ENCODE measurements around the gene GPR146. TPM values are rescaled to one million over a fixed set of nuclear protein-coding genes. Genes with fewer than 3 reads are reported as not detected.
"Not testable (repeated sequence)": the region's sequence is repeated elsewhere in the genome, so short reads cannot be mapped to it uniquely, and the experiment has no call there.

Gene GPR146
- total RNA-seq, 4 donors from 2014 or later, result 26.9 to 61.7 (median 39.0) TPM

DNA sequence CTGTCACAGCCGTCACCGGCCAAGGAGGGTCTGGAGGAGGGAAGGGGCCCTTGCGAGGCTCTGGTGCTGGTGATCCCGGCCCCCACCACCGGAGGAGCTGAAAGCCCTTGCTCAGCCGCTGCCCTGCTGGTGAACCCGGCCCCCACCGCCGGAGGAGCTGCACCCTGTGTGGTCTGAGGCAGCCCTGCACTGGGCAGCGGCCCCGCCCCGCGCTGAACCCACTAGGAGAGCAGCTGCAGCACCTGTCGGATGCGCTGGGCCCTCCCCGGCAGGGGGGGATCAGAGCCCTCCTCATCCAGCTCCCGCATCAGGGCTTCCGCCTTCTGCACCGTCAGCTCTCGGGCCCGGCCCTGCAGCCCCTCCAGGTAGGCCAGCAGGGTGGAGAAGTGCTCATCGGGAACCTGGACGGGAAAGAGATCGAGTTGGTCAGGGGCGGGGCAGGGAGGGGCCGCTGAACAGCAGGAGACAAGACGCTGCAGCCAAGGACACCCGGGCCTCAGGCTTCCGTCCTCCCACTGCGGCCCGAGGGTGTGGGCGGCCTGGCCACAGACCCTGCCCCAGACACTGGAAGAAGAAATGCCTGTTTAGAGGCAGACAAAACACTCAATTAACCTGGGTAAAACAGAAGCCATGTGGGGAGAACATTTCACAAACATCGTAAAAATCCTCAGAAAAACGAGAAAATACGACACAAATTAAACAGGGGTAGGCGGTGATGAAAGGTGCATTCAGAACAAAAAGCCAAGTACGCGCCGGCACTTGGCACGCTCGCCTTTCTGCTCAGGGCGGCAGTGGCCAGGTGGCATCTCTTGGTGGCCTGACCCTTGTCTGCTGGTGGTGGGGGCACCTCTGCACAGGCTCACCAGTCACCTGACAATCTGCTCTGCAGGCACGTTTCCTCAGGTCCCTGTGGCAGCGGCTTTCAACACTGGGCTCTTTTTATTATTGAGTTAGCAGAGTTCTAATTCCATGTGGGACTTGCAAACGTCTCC lies 46.6 kb upstream of the GPR146 start:
- no peak overlapping the region for H3K4me3 ChIP-seq (ENCODE audit: low read depth, poor library complexity, severe bottlenecking)
- TF ChIP-seq, protein P1, sequence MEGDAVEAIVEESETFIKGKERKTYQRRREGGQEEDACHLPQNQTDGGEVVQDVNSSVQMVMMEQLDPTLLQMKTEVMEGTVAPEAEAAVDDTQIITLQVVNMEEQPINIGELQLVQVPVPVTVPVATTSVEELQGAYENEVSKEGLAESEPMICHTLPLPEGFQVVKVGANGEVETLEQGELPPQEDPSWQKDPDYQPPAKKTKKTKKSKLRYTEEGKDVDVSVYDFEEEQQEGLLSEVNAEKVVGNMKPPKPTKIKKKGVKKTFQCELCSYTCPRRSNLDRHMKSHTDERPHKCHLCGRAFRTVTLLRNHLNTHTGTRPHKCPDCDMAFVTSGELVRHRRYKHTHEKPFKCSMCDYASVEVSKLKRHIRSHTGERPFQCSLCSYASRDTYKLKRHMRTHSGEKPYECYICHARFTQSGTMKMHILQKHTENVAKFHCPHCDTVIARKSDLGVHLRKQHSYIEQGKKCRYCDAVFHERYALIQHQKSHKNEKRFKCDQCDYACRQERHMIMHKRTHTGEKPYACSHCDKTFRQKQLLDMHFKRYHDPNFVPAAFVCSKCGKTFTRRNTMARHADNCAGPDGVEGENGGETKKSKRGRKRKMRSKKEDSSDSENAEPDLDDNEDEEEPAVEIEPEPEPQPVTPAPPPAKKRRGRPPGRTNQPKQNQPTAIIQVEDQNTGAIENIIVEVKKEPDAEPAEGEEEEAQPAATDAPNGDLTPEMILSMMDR (IDR thresholded peaks at IDR 0.05), result no peak
- no peak for TF ChIP-seq POLR2A (IDR thresholded peaks at IDR 0.05)
- DNase-seq (ENCODE audit: low spot score in 2 of 2), result no peak
- intact Hi-C loops (cut with DNase I; ENCODE audit: low total_unique reads), result loop anchor here (10.0 kb wide), 1 partner anchor 147 kb away; no protein-coding TSS in a partner anchor
- 70 to 72% methylated on average over 29 to 45 of the region's 45 CpGs for WGBS, 2 donors

DNA sequence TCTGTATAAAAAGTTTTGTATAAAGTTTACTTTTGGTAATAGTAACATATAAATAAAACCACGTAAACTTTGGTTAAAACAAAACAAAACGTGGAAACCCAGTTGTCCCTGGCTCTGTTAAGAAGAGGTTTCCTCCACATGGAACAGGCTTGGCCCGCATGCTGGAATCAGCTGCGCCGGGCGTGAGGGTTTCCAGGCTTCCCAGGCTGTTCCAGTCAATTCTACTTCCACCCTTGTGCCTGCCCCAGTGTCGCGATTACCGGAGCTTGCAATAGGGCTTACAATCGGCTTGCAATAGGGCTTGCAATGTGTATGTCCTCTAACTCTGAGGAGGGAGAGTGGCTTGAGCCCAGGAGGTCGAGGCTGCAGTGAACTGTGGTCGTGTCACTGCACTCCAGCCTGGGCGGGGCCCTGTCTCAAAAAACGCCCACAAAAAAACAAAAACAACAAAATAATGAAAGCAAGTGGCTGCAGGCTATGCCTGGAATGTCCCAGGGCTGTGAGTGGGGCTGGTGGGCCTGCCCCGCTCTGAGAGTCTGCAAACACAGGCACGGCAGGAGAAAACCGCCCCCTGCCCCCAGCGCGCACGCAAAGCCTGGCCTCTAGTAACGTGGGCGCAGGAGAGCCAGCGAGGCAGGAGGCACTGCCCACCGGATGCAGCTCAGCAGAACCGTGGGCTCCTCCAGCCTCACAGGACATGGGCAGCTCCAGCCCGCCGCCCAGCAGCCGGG lies 45.0 kb upstream of the GPR146 start:
- no peak for TF ChIP-seq POLR2A (IDR thresholded peaks at IDR 0.05)
- TF ChIP-seq, protein P1 (IDR thresholded peaks at IDR 0.05), result no peak
- 77 to 85% methylated on average over 28 of the region's 28 CpGs for WGBS, 2 donors
- no peak for DNase-seq (ENCODE audit: low spot score in 2 of 2)
- no peak overlapping the region for H3K4me3 ChIP-seq (ENCODE audit: low read depth, poor library complexity, severe bottlenecking)
- intact Hi-C loops (cut with DNase I; ENCODE audit: low total_unique reads), result loop anchor here (10.0 kb wide), 1 partner anchor 145 kb away; no protein-coding TSS in a partner anchor

DNA sequence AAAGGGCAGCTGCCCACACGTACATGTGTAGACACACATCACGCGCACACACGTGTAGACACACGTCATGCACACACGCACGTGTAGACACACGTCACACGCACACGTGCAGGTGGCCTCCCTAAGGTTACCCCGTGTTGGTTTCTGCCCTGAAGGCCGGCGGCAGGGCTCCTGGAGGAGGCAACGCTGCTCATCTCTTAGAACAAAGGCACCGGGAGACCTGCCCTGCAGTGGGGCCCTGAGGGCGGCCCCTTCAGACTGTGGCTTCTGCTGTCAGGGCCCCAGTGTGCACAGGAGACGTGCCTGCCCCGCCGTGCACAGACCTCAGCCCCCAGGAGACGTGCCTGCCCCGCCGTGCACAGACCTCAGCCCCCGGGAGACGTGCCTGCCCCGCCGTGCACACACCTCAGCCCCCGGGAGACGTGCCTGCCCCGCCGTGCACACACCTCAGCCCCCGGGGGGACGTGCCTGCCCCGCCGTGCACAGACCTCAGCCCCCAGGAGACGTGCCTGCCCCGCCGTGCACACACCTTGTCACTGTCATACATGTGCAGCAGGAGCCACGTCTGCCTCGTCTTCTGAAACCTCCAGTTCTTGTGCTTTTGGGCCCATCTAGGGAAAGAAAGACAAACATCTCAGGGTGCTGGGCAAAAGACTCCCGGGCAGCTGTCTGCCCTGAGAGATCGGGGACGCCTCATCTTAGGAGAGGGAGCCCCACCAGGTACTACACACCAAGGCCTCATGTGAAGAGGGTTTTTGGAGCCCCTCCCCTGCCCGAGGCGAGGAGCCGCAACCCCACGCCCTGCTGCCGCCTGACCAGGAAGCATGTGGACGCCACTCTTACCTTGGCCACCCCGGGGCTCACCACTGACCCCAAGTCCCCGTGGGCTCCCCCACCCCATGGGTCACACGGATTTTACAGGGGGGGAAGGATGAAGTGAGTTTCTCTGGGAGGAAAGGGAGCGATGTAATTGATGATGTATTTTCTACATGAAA lies 44.1 kb upstream of the GPR146 start:
- 85 to 86% methylated on average over 37 to 39 of the region's 52 CpGs for WGBS, 2 donors
- intact Hi-C loops (cut with DNase I; ENCODE audit: low total_unique reads), result loop anchor here (10.0 kb wide), 1 partner anchor 145 kb away; no protein-coding TSS in a partner anchor
- TF ChIP-seq POLR2A (IDR thresholded peaks at IDR 0.05), result no peak
- TF ChIP-seq, protein P1 (IDR thresholded peaks at IDR 0.05), result no peak
- H3K4me3 ChIP-seq (ENCODE audit: low read depth, poor library complexity, severe bottlenecking), result no peak overlapping the region
- no peak for DNase-seq (ENCODE audit: low spot score in 2 of 2)

DNA sequence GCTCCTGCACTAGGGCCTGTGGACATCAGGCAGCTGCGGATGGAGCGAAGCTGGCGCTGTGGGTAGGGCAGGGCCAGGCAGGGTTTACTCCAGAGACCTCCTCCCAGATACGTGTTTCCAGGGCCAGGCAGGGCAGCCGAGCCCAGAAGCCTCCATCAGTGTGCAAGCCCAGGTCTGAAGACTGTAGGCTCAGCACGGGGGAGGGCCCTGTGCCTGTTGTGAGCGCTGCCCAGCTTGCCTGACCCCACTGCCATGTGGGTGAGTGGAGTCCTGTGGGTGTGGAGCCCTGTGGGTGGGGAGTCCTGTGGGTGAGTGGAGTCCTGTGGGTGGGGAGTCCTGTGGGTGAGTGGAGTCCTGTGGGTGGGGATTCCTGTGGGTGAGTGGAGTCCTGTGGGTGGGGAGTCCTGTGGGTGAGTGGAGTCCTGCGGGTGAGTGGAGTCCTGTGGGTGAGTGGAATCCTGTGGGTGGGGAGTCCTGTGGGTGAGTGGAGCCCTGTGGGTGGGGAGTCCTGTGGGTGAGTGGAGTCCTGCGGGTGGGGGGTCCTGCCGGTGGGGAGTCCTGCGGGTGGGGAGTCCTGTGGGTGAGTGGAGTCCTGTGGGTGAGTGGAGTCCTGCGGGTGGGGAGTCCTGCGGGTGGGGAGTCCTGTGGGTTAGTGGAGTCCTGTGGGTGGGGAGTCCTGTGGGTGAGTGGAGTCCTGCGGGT lies 43.1 kb upstream of the GPR146 start:
- H3K4me3 ChIP-seq (ENCODE audit: low read depth, poor library complexity, severe bottlenecking); intact Hi-C loops (cut with DNase I; ENCODE audit: low total_unique reads); DNase-seq (ENCODE audit: low spot score in 2 of 2): not testable (repeated sequence)
- WGBS, 2 donors, result 85 to 87% methylated on average over 10 to 11 of the region's 14 CpGs

DNA sequence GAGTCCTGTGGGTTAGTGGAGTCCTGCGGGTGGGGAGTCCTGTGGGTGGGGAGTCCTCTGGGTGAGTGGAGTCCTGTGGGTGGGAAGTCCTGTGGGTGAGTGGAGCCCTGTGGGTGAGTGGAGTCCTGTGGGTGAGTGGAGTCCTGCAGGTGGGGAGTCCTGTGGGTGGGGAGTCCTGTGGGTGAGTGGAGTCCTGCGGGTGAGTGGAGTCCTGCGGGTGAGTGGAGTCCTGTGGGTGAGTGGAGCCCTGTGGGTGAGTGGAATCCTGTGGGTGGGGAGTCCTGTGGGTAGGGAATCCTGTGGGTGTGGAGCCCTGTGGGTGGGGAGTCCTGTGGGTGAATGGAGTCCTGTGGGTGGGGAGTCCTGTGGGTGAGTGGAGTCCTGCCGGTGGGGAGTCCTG lies 42.3 kb upstream of the GPR146 start:
- DNase-seq (ENCODE audit: low spot score in 2 of 2); intact Hi-C loops (cut with DNase I; ENCODE audit: low total_unique reads); H3K4me3 ChIP-seq (ENCODE audit: low read depth, poor library complexity, severe bottlenecking): not testable (repeated sequence)
- 84 to 92% methylated on average over 4 of the region's 4 CpGs for WGBS, 2 donors

DNA sequence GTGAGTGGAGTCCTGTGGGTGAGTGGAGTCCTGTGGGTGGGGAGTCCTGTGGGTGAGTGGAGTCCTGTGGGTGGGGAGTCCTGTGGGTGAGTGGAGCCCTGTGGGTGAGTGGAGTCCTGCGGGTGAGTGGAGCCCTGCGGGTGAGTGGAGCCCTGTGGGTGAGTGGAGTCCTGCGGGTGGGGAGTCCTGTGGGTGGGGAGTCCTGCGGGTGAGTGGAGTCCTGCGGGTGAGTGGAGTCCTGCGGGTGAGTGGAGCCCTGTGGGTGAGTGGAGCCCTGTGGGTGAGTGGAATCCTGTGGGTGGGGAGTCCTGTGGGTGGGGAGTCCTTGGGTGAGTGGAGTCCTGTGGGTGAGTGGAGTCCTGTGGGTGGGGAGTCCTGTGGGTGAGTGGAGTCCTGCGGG lies 41.9 kb upstream of the GPR146 start:
- intact Hi-C loops (cut with DNase I; ENCODE audit: low total_unique reads); DNase-seq (ENCODE audit: low spot score in 2 of 2); H3K4me3 ChIP-seq (ENCODE audit: low read depth, poor library complexity, severe bottlenecking): not testable (repeated sequence)
- WGBS, 2 donors, result 78 to 94% methylated on average over 3 to 6 of the region's 7 CpGs

Measured in lower leg skin (tissue), 4 donors.